ENCODE data around the gene GUCY2D.
"Not testable (repeated sequence)": the region's sequence is repeated elsewhere in the genome, so short reads cannot be mapped to it uniquely, and the experiment has no call there.

GUCY2D gene

GRCh38 chr17:8019166-8019565, 16.8 kb downstream of the GUCY2D start:
- DNase-seq = no peak

GRCh38 chr17:8019665-8020650, 17.5 kb downstream of the GUCY2D start:
- DNase-seq = no peak

- DNase-seq = no peak
Measured at GRCh38 chr17:8020776-8021564, 18.6 kb downstream of the GUCY2D start.

- DNase-seq = no peak
Measured at GRCh38 chr17:8021565-8022359, 19.3 kb downstream of the GUCY2D start.

- DNase-seq = no peak
Measured at GRCh38 chr17:8022360-8023003, 20.1 kb downstream of the GUCY2D start.

- DNase-seq = not testable (repeated sequence)
Measured at GRCh38 chr17:8024161-8024560, 21.7 kb downstream of the GUCY2D start.

- DNase-seq = no peak
Measured at GRCh38 chr17:8025176-8025911, 22.9 kb downstream of the GUCY2D start.

GRCh38 chr17:8029121-8029520, 26.7 kb downstream of the GUCY2D start:
- DNase-seq = no peak

GRCh38 chr17:8031261-8031661, 28.8 kb downstream of the GUCY2D start:
- no peak for DNase-seq

- DNase-seq = no peak
Measured at GRCh38 chr17:8031950-8032349, 29.5 kb downstream of the GUCY2D start.

GRCh38 chr17:8032442-8032841, 30.0 kb downstream of the GUCY2D start:
- no peak for DNase-seq

- no peak for DNase-seq
Measured at GRCh38 chr17:8038954-8039610, 36.7 kb downstream of the GUCY2D start, which contains the start of gene ALOX15B. Gene ALOX15B, plus strand, starts transcription at chr17:8039059. Its CDS starts 97 bp downstream, at chr17:8039156.

- no peak for DNase-seq
Measured at GRCh38 chr17:8039611-8040168, 37.3 kb downstream of the GUCY2D start.

GRCh38 chr17:8041249-8041928, 39.0 kb downstream of the GUCY2D start:
- no peak for DNase-seq

- DNase-seq = no peak
Measured at GRCh38 chr17:8041979-8042378, 39.6 kb downstream of the GUCY2D start.

GRCh38 chr17:8044819-8045810, 42.7 kb downstream of the GUCY2D start:
- DNase-seq = no peak

- no peak for DNase-seq
Measured at GRCh38 chr17:8046306-8046928, 44.0 kb downstream of the GUCY2D start.

All from femur (tissue), 1 donor.